HG02610 (cell line): ENCODE data around the gene TMEM190.

Experiments used
- ATAC-seq: cut with Tn5 transposase; IDR thresholded peaks from one replicate; pipeline ENCODE4 v1.9.1; 2021; ENCODE audit warnings: mild to moderate bottlenecking, moderate library complexity; ENCODE audit not compliant: unreplicated experiment

The TMEM190 gene

DNA sequence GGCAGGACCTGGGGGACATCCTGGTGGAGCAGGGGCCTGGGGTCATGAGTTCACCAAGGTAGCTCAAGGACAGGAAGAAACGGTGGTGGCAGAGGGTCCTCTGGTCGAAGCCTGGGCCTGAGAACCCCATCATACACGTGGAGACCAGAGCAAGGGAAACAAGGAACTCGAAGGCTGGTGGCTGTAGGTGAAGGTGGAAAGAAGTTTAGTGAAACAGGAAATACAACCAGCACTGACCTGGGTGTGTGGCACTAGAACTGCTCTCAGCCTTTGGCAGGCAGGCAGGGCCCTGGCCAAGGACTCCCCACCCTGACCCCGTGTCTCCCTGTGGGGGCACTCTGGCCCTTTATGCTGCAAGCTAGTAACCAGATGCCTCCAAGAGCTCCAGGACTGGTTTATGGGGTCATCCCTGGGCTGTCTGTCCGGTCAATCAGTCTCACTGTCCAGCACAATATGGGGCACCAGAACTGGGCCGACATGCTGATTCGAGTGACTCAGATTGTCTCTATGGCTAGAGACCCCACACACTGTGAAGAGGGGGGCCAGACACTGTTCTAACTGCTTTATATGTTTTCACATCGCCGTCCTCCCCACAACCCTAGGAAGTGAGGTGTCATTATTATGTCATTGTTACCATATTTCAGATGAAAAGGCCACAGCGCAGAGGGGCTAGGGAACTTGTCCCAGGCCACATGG, 25.9 kb upstream of the TMEM190 start:
- ATAC-seq: no peak

DNA sequence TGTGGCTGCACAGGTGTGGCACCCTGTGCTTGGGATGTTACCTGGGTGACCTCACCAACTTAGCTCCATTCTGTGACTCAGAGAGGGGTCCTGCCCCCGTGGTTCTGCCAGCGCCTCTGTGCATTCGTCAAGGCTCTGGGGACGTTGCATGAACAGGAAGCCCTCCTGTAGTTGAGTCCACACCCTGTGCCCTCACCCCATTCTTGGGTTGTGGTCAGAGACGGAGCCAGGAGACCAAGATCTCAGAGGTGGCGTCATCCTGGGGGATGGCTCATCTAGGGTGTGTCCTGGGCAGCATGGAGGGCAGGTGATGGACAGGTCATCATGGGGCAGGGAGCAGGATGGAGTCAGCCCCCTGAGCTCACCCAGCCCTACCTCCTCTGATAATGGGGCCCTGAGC, 24.6 kb upstream of the TMEM190 start:
- no peak for ATAC-seq

- no peak for ATAC-seq
Observed at GRCh38 chr19:55352549-55353145, 24.0 kb upstream of the TMEM190 start.

GRCh38 chr19:55353356-55353802, 23.2 kb upstream of the TMEM190 start:
- no peak for ATAC-seq

- ATAC-seq: no peak
Observed at GRCh38 chr19:55353803-55354697, 22.6 kb upstream of the TMEM190 start.

DNA sequence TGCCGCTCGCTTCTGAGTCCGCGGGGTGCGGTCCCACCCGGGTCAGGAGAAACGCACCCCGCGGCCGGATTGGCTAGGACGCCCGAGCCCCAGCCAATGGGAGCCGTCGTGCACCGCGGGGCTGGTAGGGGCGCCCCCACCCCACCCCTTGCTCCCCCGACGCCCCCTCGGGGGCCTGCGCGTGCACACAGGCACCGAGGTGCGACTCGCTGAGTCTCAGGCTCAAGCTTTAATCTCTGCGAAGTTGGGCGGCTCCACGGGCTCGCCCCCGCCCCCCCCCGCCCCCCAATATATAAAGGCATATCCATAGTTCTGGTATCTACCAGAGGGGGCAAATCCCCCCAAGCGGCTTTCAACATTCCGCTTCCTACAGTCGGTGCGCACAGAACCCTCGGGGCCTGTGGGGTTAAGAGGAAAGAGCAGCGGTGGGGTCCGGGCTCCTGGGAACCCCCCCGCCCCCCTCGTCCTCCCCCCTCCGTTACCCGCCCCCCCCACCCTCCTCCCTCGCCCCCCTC, 21.9 kb upstream of the TMEM190 start, which contains the start of gene COX6B2:
Gene COX6B2 (minus strand): TSS at position 22 of the 515 bp plus-strand sequence. CDS start 198 bp downstream, outside the sequence.
- no peak for ATAC-seq

- no peak for ATAC-seq
Observed at GRCh38 chr19:55355213-55355821, 21.3 kb upstream of the TMEM190 start.

DNA sequence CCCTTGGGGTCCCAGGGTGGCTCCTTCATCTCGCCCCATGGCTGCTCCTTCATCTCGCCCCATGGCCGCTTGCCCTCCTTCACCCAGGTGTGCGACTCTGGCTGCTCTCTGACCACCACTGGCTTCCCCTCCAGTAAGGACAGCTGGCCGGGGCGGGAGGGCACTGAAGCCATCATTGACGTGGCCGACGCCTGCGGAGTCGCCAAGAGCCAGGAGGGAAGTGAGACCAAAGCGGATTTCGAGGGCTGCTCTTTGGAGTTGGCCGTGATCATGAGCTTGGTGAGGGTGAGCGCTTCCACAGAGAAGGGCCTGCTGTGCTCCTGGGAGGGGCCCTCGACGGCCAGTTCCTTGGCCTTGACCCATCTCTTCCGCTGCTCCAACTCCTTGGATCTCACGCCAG, 18.1 kb upstream of the TMEM190 start:
- no peak for ATAC-seq

DNA sequence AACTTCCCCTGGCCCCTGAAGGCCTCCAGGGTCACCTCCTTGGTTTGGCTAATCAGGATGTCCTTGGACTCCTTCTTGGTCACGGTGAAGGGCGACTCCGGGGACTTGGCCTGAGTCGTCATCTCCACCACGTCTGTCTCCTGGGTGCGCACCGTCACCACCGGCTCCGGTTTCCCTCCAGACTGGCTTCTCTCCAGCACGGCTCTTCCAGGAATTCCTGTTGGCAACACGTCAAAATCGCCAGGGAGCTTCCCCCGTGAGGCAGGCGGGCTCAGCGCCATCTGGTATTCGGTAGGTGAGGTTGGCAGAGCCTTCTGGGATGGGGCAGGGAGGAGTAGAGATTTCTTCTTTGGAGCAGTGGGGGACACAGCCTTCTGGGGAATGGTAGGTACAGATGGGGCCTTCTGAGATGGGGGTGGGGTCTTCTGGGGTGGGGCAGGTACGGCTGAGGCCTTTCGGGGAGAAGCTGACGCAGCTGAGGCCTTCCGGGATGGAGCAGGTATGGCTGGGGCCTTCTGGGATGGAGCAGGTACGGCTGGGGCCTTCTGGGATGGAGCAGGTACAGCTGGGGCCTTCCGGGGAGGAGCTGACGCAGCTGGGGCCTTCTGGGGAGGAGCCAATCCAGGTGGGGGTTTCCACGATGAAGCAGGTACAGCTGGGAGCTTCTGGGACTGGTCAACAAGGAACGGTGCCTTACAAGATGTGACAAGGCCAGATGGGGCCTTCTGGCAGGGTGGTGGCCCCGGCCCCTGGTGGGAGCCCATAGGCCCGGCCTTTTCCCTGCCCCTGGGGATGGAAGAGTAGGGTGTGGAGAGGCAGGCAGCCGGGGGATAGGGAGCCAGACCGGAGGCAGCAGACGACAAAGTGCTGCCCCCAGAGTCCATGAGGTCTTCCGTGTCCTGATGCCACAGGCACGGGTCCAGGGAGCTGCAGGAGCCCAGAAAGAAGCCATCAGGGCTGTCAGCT, 17.4 kb upstream of the TMEM190 start:
- ATAC-seq: no peak

GRCh38 chr19:55360902-55361301, 15.7 kb upstream of the TMEM190 start:
- ATAC-seq: no peak

GRCh38 chr19:55362174-55362989, 14.2 kb upstream of the TMEM190 start:
- no peak for ATAC-seq

- ATAC-seq: no peak
Observed at GRCh38 chr19:55362990-55363716, 13.5 kb upstream of the TMEM190 start, which contains the start of gene GARIN5B. Gene GARIN5B (minus strand): TSS chr19:55363260. CDS start chr19:55363066, 194 bp downstream.

DNA sequence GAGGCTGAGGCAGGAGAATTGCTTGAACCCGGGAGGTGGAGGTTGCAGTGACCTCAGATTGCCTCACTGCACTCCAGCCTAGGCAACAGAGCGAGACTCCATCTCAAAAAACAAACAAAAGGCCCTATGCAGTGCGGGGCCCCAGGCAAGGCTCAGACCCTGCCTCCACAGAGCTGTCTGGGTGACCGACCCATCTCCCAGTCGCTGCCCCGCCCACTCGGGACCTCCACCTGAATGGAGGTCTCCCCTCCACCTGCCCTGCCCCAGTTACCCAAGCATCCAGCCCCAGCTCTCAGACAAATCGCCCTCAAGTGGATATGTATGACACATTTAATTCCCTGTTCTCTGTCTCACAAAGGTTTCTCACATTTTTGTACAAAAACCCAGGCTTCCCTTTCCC, 11.4 kb upstream of the TMEM190 start:
- ATAC-seq: no peak

GRCh38 chr19:55365964-55366363, 10.7 kb upstream of the TMEM190 start:
- ATAC-seq: no peak

GRCh38 chr19:55366790-55367189, 9.8 kb upstream of the TMEM190 start:
- no peak for ATAC-seq

DNA sequence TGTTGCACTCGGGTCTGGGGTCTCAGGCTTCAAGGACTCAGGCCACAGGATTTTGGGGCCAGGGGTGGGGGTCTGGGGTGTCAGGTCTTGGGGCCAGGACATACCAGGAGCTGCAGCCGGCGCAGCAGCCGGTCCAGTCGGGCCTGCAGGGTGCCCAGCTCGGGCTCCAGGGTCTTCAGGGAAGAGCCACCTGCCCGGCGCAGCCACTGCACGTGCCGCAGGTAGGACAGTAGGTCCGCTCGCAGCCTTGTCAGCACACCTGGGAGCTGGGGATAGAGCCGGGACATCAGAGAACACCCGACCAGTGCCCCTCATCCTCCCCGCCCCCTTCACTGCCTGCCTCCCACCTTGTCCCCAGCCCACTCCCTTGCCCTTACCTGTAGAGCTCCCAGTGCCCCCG, 8.5 kb upstream of the TMEM190 start:
- ATAC-seq: no peak

DNA sequence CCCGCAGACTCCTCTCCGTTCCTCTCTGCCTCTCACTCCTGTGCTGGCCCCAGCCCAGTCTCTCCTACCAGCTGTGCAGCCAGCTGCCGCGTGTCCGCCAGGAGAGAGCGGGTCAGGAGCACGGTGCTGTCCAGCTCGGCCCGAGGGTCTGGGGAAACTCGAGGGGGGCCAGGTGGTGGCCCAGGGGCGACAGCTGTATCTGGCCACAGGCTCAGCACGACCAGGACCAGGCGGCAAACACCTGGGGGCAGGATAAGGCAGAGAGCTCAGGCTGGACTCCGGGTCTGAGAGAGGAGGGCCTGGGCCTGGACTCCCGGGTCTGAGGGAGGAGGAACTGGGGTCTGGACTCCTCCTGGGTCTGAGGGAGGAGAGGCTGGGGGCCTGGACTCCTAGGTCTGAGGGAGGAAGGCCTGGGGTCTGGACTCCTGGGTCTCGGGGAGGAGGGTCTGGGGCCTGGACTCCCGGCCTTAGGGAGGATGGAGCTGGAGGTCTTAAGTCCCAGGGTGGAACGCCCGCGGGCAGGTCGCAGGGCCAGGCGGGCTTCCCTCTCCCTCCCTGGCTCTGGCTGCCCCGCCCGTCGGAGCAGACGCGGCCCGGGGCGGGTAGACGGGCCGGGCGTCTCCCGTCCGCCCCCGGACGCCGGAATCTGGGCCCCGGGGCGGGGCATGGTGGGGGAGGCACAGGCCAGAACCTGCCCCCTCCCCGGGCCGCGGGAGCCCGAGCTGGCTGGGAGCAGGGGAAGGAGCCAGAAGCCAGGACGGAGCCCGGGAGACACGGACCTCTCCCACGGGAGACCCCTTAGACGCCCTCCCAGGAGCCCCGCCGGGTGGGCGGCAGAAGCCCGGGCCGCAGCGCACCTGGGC, 7.7 kb upstream of the TMEM190 start:
- ATAC-seq: no peak
